ENCODE measurements around the gene RAX2.

DNA sequence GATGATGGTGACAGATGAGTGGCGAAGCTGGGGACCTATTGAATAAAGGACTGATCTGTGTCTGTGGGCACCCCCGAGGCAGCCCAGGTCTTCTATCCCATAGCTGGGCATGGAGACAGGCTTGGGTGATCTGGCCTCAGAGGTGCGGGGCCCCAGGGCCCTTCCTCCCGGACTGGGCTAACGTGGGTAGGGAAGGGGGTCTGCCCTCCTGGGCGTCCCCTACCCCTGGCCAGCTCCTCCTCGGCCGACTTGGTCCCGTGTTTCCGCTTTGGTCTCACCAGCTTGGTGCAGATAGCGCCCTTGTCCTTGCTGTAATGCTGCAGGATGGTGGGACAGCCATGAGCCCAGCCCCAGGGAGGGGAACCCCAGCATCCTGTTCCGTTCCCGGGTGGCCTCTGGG, 10.9 kb upstream of the RAX2 start:
- TF ChIP-seq MYC (IDR thresholded peaks at IDR 0.05; ENCODE audit: low read depth, low read length) (no peak), POLR2A (IDR thresholded peaks at IDR 0.05; ENCODE audit: extremely low read depth, insufficient read length) (no peak)
- TF ChIP-seq, protein P1, sequence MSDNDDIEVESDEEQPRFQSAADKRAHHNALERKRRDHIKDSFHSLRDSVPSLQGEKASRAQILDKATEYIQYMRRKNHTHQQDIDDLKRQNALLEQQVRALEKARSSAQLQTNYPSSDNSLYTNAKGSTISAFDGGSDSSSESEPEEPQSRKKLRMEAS (IDR thresholded peaks at IDR 0.05; ENCODE audit: low read depth, low read length) = no peak
- TF ChIP-seq, protein P2, sequence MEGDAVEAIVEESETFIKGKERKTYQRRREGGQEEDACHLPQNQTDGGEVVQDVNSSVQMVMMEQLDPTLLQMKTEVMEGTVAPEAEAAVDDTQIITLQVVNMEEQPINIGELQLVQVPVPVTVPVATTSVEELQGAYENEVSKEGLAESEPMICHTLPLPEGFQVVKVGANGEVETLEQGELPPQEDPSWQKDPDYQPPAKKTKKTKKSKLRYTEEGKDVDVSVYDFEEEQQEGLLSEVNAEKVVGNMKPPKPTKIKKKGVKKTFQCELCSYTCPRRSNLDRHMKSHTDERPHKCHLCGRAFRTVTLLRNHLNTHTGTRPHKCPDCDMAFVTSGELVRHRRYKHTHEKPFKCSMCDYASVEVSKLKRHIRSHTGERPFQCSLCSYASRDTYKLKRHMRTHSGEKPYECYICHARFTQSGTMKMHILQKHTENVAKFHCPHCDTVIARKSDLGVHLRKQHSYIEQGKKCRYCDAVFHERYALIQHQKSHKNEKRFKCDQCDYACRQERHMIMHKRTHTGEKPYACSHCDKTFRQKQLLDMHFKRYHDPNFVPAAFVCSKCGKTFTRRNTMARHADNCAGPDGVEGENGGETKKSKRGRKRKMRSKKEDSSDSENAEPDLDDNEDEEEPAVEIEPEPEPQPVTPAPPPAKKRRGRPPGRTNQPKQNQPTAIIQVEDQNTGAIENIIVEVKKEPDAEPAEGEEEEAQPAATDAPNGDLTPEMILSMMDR (IDR thresholded peaks at IDR 0.05; ENCODE audit: low read depth, low read length) = no peak

Data from NB4 (cell line).